ENCODE data around the gene ZBTB7B. TPM values are rescaled to one million over a fixed set of nuclear protein-coding genes. Genes with fewer than 3 reads are reported as not detected.

ZBTB7B gene
- total RNA-seq, 3 donors from 2014 or later = 175 to 313 (median 255) TPM

GRCh38 chr1:155016231-155016831 is 13.7 kb downstream of the ZBTB7B start:
- DNase-seq = peak; percentile 40 to 79 (median 57)
- ATAC-seq = no peak
- Histone ChIP-seq H3K36me3 (ENCODE audit: low read depth) (no peaks in the 10 kb centered on the region), H3K9me3 (no peaks in the 10 kb centered on the region), H3K4me1 (ENCODE audit: low read depth) (peaks cover 43% of the 10 kb centered on the region), H3K4me3 (no peak overlapping the region)
- intact Hi-C loops (cut with DNase I, micrococcal nuclease) = loop anchor here in 1 of 2 donors (10.0 kb wide), 1 partner anchor 52 kb away; the partner anchor contains the start of gene PYGO2
- TF ChIP-seq CTCF (IDR thresholded peaks at IDR 0.05) = no peak

GRCh38 chr1:155017041-155017945 is 14.7 kb downstream of the ZBTB7B start:
- Histone ChIP-seq H3K9me3 (no peaks in the 10 kb centered on the region), H3K36me3 (ENCODE audit: low read depth) (no peaks in the 10 kb centered on the region), H3K4me3 (no peak overlapping the region), H3K4me1 (ENCODE audit: low read depth) (peaks cover 33% of the 10 kb centered on the region)
- ATAC-seq = peak; percentile 91
- peak; percentile 93 to 98 (median 96) for DNase-seq
- peak; percentile 88 for TF ChIP-seq CTCF (IDR thresholded peaks at IDR 0.05)
- intact Hi-C loops (cut with DNase I, micrococcal nuclease) = loop anchor here in 1 of 2 donors (10.0 kb wide), 1 partner anchor 52 kb away; the partner anchor contains the start of gene PYGO2

GRCh38 chr1:155017946-155018316 is 15.3 kb downstream of the ZBTB7B start:
- DNase-seq (no peak), ATAC-seq (no peak)
- Histone ChIP-seq H3K36me3 (ENCODE audit: low read depth) (no peaks in the 10 kb centered on the region), H3K4me1 (ENCODE audit: low read depth) (peaks cover 29% of the 10 kb centered on the region), H3K4me3 (no peak overlapping the region), H3K9me3 (no peaks in the 10 kb centered on the region)
- no peak for TF ChIP-seq CTCF (IDR thresholded peaks at IDR 0.05)
- intact Hi-C loops (cut with DNase I, micrococcal nuclease) = loop anchor here in 1 of 2 donors (10.0 kb wide), 1 partner anchor 53 kb away; the partner anchor contains the start of gene PYGO2

- Histone ChIP-seq H3K9me3 (no peaks in the 10 kb centered on the region), H3K4me1 (ENCODE audit: low read depth) (peaks cover 24% of the 10 kb centered on the region), H3K36me3 (ENCODE audit: low read depth) (no peaks in the 10 kb centered on the region), H3K4me3 (no peak overlapping the region)
- no peak for TF ChIP-seq CTCF (IDR thresholded peaks at IDR 0.05)
- ATAC-seq = no peak
- intact Hi-C loops (cut with DNase I, micrococcal nuclease) = loop anchor here in 1 of 2 donors (10.0 kb wide), 1 partner anchor 54 kb away; the partner anchor contains the start of gene PYGO2
- DNase-seq = peak in 1 of 3 donors; percentile 24
Measured at GRCh38 chr1:155018617-155019348, 16.2 kb downstream of the ZBTB7B start.
